Tibial artery (tissue), 4 donors: Measurements from ENCODE around the gene RPUSD4.

Experiments used
- DNase-seq, 2 donors: peaks; one replicate each; pipeline ENCODE4 v3.0.0-alpha.2; 2019
- H3K27ac ChIP-seq, 2 donors: fragments of 200-600 bp; sonication (generic) in 1 of 2; 1 replicate in 1 of 2; 2 replicates in 1 of 2; pipeline ENCODE4 v1.5.1; 2018 to 2019; ENCODE audit warnings: mild to moderate bottlenecking in 1 of 2
- H3K27me3 ChIP-seq, 2 donors: fragments of 200-600 bp; sonication (generic) in 1 of 2; one replicate each; pipeline versions ENCODE4 v1.5.1 to v1.6.0; 2016 to 2019
- H3K36me3 ChIP-seq, 3 donors: fragments of 200-600 bp; sonication (generic) in 2 of 3; one replicate each; pipeline ENCODE4 v1.5.1; 2016 to 2019; ENCODE audit warnings: mild to moderate bottlenecking in 2 of 3
- H3K4me1 ChIP-seq, 4 donors: fragments of 200-600 bp; sonication (generic) in 2 of 4; 1 replicate in 3 of 4; 2 replicates in 1 of 4; pipeline ENCODE4 v1.5.1; 2016 to 2019
- H3K4me3 ChIP-seq, 2 donors: fragments of 200-600 bp; sonication (generic) in 1 of 2; 1 replicate in 1 of 2; 2 replicates in 1 of 2; pipeline ENCODE4 v1.5.1; 2018 to 2019; ENCODE audit warnings: mild to moderate bottlenecking in 2 of 2
- H3K9me3 ChIP-seq, 3 donors: fragments of 200-600 bp; sonication (generic) in 1 of 3; one replicate each; pipeline ENCODE4 v1.5.1; 2016 to 2019
- intact Hi-C: fragments of 100-400 bp; cut with DNase I; formaldehyde crosslinking; loops from one replicate; pipeline ENCODE4 v1.15.0; 2023; ENCODE audit warnings: low total_unique reads
- TF ChIP-seq, protein P1 (sequence below), 2 experiments: fragments of 200-600 bp in 1 of 2; fragments of 450-650 bp in 1 of 2; IDR thresholded peaks; one replicate each; pipeline ENCODE4 v1.5.1; 2017 to 2019; ENCODE audit warnings: antibody characterized with exemption in 2 of 2, mild to moderate bottlenecking in 1 of 2, moderate library complexity in 1 of 2

RPUSD4 gene

DNA sequence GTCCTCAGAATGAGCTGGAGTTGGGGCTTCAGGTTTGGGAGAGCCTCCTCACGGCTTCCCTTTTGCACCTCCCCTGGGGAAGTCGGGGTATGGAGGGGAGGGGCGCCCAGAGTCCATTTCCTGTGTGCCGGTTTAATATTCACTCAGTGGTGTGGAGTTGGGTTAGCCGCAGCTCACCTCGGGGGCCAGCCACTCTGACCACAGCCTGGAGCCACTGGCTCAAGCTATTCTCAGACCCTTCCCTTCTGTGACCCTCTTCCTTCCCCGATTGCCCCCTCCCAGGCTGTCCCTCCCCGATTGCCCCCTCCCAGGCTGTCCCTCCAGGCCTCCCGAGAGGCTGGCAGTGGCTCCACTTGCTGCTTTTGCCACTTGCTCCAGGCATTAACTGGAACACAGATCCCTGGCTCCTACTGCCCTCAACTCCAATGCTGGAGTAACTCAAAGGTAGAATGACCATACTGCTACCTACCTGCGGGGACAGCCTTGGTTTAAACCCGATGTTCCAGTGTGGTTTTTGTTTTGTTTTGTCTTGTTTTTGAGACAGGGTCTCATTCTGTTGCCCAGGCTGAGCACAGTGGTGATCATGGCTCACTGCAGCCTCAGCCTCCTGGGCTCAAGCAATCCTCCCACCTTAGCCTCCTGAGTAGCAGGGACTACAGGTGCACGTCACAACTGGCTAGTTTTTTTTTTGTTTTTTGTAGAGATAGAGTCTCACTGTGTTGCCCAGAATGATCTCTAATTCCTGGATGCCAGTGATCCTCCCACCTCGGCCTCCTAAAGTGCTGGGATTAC is 29.3 kb downstream of the RPUSD4 start:
- H3K27ac ChIP-seq = no peak overlapping the region
- no peaks in the 10 kb centered on the region for H3K4me1 ChIP-seq
- intact Hi-C loops = no loop called here
- no peak overlapping the region for H3K4me3 ChIP-seq
- TF ChIP-seq, protein P1, sequence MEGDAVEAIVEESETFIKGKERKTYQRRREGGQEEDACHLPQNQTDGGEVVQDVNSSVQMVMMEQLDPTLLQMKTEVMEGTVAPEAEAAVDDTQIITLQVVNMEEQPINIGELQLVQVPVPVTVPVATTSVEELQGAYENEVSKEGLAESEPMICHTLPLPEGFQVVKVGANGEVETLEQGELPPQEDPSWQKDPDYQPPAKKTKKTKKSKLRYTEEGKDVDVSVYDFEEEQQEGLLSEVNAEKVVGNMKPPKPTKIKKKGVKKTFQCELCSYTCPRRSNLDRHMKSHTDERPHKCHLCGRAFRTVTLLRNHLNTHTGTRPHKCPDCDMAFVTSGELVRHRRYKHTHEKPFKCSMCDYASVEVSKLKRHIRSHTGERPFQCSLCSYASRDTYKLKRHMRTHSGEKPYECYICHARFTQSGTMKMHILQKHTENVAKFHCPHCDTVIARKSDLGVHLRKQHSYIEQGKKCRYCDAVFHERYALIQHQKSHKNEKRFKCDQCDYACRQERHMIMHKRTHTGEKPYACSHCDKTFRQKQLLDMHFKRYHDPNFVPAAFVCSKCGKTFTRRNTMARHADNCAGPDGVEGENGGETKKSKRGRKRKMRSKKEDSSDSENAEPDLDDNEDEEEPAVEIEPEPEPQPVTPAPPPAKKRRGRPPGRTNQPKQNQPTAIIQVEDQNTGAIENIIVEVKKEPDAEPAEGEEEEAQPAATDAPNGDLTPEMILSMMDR (IDR thresholded peaks at IDR 0.05) = no peak
- DNase-seq = no peak
- peaks cover 0 to 24% (median 0%) of the 10 kb centered on the region in 3 donors for H3K36me3 ChIP-seq
- H3K27me3 ChIP-seq = no peaks in the 10 kb centered on the region
- no peaks in the 10 kb centered on the region for H3K9me3 ChIP-seq

DNA sequence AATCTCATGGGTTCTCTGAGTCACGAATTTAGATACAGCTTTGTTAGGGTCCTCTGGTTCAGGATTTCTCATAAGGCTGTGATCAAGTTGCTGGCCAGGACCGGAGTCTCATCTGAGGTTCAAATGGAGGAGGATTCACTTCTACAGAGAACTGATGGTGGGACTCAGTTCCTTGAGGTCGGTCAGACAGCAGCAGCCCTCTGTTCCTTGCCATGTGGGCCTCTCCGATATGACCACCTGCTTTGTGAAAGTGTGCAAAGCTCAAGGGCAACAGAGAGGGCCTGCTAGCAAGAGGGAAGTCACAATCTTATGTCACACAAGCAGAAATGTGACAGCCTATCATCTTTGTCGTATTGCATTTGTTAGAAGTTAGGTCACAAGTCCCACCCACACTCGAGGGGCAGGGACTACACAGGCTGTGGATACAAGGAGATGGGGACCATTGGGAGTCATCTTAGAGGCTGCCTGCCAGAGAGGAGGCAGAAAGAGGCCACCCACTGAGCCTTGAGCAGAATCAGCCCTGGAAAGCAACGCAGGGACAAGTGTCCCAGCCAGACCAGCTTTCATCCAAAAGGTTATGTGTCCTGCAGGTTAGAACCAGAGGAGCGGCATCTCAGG is 34.5 kb downstream of the RPUSD4 start:
- no peak for DNase-seq
- H3K4me3 ChIP-seq = no peak overlapping the region
- H3K9me3 ChIP-seq = no peaks in the 10 kb centered on the region

DNA sequence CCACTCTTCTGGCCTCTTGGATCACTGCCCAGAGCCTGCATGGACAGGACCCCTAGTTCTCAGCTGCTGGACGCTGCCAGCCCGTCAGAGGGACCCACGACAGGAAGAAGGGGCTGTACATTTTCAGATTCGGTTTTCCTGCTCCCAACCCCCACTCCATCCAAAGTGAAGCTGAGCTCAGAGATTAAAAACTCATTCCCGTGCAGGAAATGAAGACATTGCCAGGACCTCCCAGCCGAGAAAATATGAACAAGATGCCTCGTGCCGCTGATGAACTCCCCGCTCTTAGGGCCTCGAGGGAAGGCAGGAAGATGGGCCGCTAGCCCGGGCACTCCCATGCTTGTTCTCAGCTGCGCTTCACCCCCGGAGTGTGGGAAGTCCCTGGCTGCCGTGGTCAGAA is 36.1 kb downstream of the RPUSD4 start:
- TF ChIP-seq, protein P1 (IDR thresholded peaks at IDR 0.05) = no peak
- Histone ChIP-seq H3K9me3 (no peaks in the 10 kb centered on the region), H3K4me3 (no peak overlapping the region), H3K27me3 (no peaks in the 10 kb centered on the region), H3K27ac (no peak overlapping the region), H3K36me3 (no peaks in the 10 kb centered on the region), H3K4me1 (no peaks in the 10 kb centered on the region)
- intact Hi-C loops = no loop called here
- DNase-seq = peak in 1 of 2 donors; percentile 41

More for the DNA sequence above, 34.5 kb downstream of the RPUSD4 start:
- intact Hi-C loops = no loop called here
- H3K4me1 ChIP-seq = no peaks in the 10 kb centered on the region
- no peaks in the 10 kb centered on the region for H3K27me3 ChIP-seq
- TF ChIP-seq, protein P1 (IDR thresholded peaks at IDR 0.05) = no peak
- H3K36me3 ChIP-seq = no peaks in the 10 kb centered on the region
- no peak overlapping the region for H3K27ac ChIP-seq

DNA sequence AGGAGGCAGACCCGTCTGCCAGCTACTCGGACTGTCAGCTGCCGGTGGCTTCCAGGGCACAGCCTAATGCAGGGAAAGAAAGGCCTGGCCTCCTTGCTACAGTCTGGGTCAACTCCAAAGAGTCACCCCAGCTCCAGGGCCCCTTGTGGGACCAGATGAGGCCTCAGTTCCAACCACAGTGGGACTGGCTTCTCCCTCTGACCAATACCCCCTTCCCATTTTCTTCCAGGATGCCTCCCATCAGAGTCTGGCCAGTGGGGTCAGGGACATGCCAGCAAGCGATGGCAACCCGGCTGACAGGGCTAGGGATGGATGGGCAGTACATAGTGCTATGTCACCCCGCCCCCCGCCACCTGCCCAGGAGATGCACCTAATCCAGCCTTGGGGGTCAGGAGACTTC is 36.6 kb downstream of the RPUSD4 start:
- no peaks in the 10 kb centered on the region for H3K36me3 ChIP-seq
- no peak overlapping the region for H3K27ac ChIP-seq
- TF ChIP-seq, protein P1 (IDR thresholded peaks at IDR 0.05) = no peak
- no peaks in the 10 kb centered on the region for H3K4me1 ChIP-seq
- no peaks in the 10 kb centered on the region for H3K9me3 ChIP-seq
- no peak for DNase-seq
- H3K27me3 ChIP-seq = no peaks in the 10 kb centered on the region
- no peak overlapping the region for H3K4me3 ChIP-seq
- intact Hi-C loops = no loop called here

DNA sequence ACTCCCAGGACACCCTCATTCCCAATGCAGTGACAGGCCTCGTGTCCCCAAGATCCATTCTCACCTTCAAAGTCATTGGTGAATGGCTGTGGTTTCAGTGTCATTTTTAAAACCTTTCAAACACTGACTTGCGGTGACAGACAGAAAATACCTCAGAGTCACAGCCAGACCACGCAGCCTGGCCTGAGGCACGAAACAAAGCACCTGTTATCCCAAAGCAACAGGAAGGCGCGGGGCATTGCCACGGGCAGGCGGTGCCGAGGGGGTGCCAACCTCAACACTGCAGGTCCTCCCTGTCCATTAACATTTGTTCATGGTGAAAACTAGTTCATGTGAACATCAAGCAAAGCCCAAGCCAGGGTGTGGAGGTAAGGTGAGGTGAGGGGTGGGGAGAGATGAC is 38.2 kb downstream of the RPUSD4 start:
- Histone ChIP-seq H3K9me3 (no peaks in the 10 kb centered on the region), H3K36me3 (no peaks in the 10 kb centered on the region), H3K4me1 (no peaks in the 10 kb centered on the region), H3K27me3 (no peaks in the 10 kb centered on the region), H3K27ac (no peak overlapping the region), H3K4me3 (no peak overlapping the region)
- intact Hi-C loops = no loop called here
- no peak for DNase-seq
- TF ChIP-seq, protein P1 (IDR thresholded peaks at IDR 0.05) = no peak
